NCI-H748 treated with DMSO at 0.1 percent for 48 hours (cell line): Measurements from ENCODE around the gene LAMA5.

Experiments used
- DNase-seq: peaks from one replicate; lab custom pipeline; 2025; lab: John Stamatoyannopoulos, UW

Gene LAMA5

GRCh38 chr20:62326559-62326958, 40.6 kb downstream of the LAMA5 start:
- no peak for DNase-seq

GRCh38 chr20:62325172-62325905, 41.8 kb downstream of the LAMA5 start:
- no peak for DNase-seq

GRCh38 chr20:62323980-62324906, 42.9 kb downstream of the LAMA5 start:
- DNase-seq, result no peak

- DNase-seq, result no peak
These were observed 43.7 kb downstream of the LAMA5 start for GRCh38 chr20:62323146-62323979.

- DNase-seq, result no peak
These were observed 44.5 kb downstream of the LAMA5 start for GRCh38 chr20:62322492-62323041.

GRCh38 chr20:62321975-62322374, 45.1 kb downstream of the LAMA5 start:
- DNase-seq, result no peak

- DNase-seq, result no peak
These were observed 45.6 kb downstream of the LAMA5 start for GRCh38 chr20:62321521-62321948.

GRCh38 chr20:62320581-62321354, 46.3 kb downstream of the LAMA5 start:
- no peak for DNase-seq

- DNase-seq, result no peak
These were observed 47.7 kb downstream of the LAMA5 start for GRCh38 chr20:62319346-62319909.

- DNase-seq, result no peak
These were observed 48.4 kb downstream of the LAMA5 start for GRCh38 chr20:62318400-62319345.

- DNase-seq, result no peak
These were observed 49.9 kb downstream of the LAMA5 start for GRCh38 chr20:62317167-62317655.

- no peak for DNase-seq
These were observed 50.6 kb downstream of the LAMA5 start for GRCh38 chr20:62316331-62317166.

GRCh38 chr20:62315773-62316172, 51.3 kb downstream of the LAMA5 start:
- DNase-seq, result no peak

GRCh38 chr20:62314711-62315302, 52.3 kb downstream of the LAMA5 start:
- DNase-seq, result no peak

GRCh38 chr20:62314339-62314638, 52.8 kb downstream of the LAMA5 start:
- DNase-seq, result no peak

- DNase-seq, result no peak
These were observed 53.4 kb downstream of the LAMA5 start for GRCh38 chr20:62313460-62314338.

GRCh38 chr20:62313021-62313420, 54.1 kb downstream of the LAMA5 start:
- DNase-seq, result no peak
